ENCODE measurements around the gene VPS37D. TPM values are rescaled to one million over a fixed set of nuclear protein-coding genes. Genes with fewer than 3 reads are reported as not detected.

VPS37D gene
- total RNA-seq, 1 donor = 5.8 TPM

- Histone ChIP-seq H3K27ac (ENCODE audit: low read depth, low read length) (no peak overlapping the region), H3K4me3 (ENCODE audit: insufficient read depth, low read length) (peak overlapping the region; percentile 77), H3K27me3 (ENCODE audit: insufficient read depth, low read length) (peaks cover 7% of the 10 kb centered on the region), H3K4me1 (ENCODE audit: insufficient read depth, low read length) (peaks cover 7% of the 10 kb centered on the region), H3K4me2 (ENCODE audit: insufficient read depth, low read length) (peak overlapping the region; percentile 89), H3K79me2 (ENCODE audit: insufficient read depth, low read length) (peaks cover 2% of the 10 kb centered on the region), H3K9me3 (ENCODE audit: low read depth, low read length) (no peaks in the 10 kb centered on the region), H3K36me3 (ENCODE audit: insufficient read depth, low read length) (no peaks in the 10 kb centered on the region), H4K20me1 (ENCODE audit: insufficient read depth, low read length) (peaks cover 4% of the 10 kb centered on the region), H2AFZ (ENCODE audit: low read length) (peak overlapping the region; percentile 85)
- no peak for TF ChIP-seq CTCF (IDR thresholded peaks at IDR 0.05; ENCODE audit: extremely low read depth, low read depth, low read length)
- peak; percentile 95 for DNase-seq (ENCODE audit: insufficient read length, low spot score, missing footprints)
These were observed 663 bp downstream of the VPS37D start for GRCh38 chr7:73668103-73668885.

GRCh38 chr7:73668886-73669230, 1.2 kb downstream of the VPS37D start:
- Histone ChIP-seq H3K27me3 (ENCODE audit: insufficient read depth, low read length) (peaks cover 7% of the 10 kb centered on the region), H3K9me3 (ENCODE audit: low read depth, low read length) (no peaks in the 10 kb centered on the region), H2AFZ (ENCODE audit: low read length) (peak overlapping the region; percentile 85), H3K4me2 (ENCODE audit: insufficient read depth, low read length) (peak overlapping the region; percentile 89), H4K20me1 (ENCODE audit: insufficient read depth, low read length) (peaks cover 4% of the 10 kb centered on the region), H3K4me3 (ENCODE audit: insufficient read depth, low read length) (peak overlapping the region; percentile 77), H3K27ac (ENCODE audit: low read depth, low read length) (no peak overlapping the region), H3K36me3 (ENCODE audit: insufficient read depth, low read length) (no peaks in the 10 kb centered on the region), H3K4me1 (ENCODE audit: insufficient read depth, low read length) (peaks cover 7% of the 10 kb centered on the region), H3K79me2 (ENCODE audit: insufficient read depth, low read length) (peaks cover 2% of the 10 kb centered on the region)
- peak; percentile 39 for DNase-seq (ENCODE audit: insufficient read length, low spot score, missing footprints)
- no peak for TF ChIP-seq CTCF (IDR thresholded peaks at IDR 0.05; ENCODE audit: extremely low read depth, low read depth, low read length)

- no peak overlapping the region for H3K4me2 ChIP-seq (ENCODE audit: insufficient read depth, low read length)
- peaks cover 4% of the 10 kb centered on the region for H4K20me1 ChIP-seq (ENCODE audit: insufficient read depth, low read length)
- no peak for TF ChIP-seq CTCF (IDR thresholded peaks at IDR 0.05; ENCODE audit: extremely low read depth, low read depth, low read length)
- no peaks in the 10 kb centered on the region for H3K9me3 ChIP-seq (ENCODE audit: low read depth, low read length)
- H3K4me3 ChIP-seq (ENCODE audit: insufficient read depth, low read length) = no peak overlapping the region
- no peaks in the 10 kb centered on the region for H3K36me3 ChIP-seq (ENCODE audit: insufficient read depth, low read length)
- peak; percentile 77 for DNase-seq (ENCODE audit: insufficient read length, low spot score, missing footprints)
- H3K27ac ChIP-seq (ENCODE audit: low read depth, low read length) = no peak overlapping the region
- H3K27me3 ChIP-seq (ENCODE audit: insufficient read depth, low read length) = peaks cover 7% of the 10 kb centered on the region
- no peak overlapping the region for H2AFZ ChIP-seq (ENCODE audit: low read length)
- peaks cover 2% of the 10 kb centered on the region for H3K79me2 ChIP-seq (ENCODE audit: insufficient read depth, low read length)
- peaks cover 7% of the 10 kb centered on the region for H3K4me1 ChIP-seq (ENCODE audit: insufficient read depth, low read length)
These were observed 1.7 kb downstream of the VPS37D start for GRCh38 chr7:73669288-73669701.

- no peak overlapping the region for H2AFZ ChIP-seq (ENCODE audit: low read length)
- no peak for TF ChIP-seq CTCF (IDR thresholded peaks at IDR 0.05; ENCODE audit: extremely low read depth, low read depth, low read length)
These were observed 2.3 kb downstream of the VPS37D start for GRCh38 chr7:73669858-73670385.

More at GRCh38 chr7:73669858-73670385, 2.3 kb downstream of the VPS37D start:
- H3K4me3 ChIP-seq (ENCODE audit: insufficient read depth, low read length) = no peak overlapping the region
- peaks cover 2% of the 10 kb centered on the region for H3K79me2 ChIP-seq (ENCODE audit: insufficient read depth, low read length)
- no peak overlapping the region for H3K27ac ChIP-seq (ENCODE audit: low read depth, low read length)
- no peak overlapping the region for H3K4me2 ChIP-seq (ENCODE audit: insufficient read depth, low read length)
- H3K9me3 ChIP-seq (ENCODE audit: low read depth, low read length) = no peaks in the 10 kb centered on the region
- peaks cover 7% of the 10 kb centered on the region for H3K27me3 ChIP-seq (ENCODE audit: insufficient read depth, low read length)
- peaks cover 7% of the 10 kb centered on the region for H3K4me1 ChIP-seq (ENCODE audit: insufficient read depth, low read length)
- peaks cover 4% of the 10 kb centered on the region for H4K20me1 ChIP-seq (ENCODE audit: insufficient read depth, low read length)
- no peaks in the 10 kb centered on the region for H3K36me3 ChIP-seq (ENCODE audit: insufficient read depth, low read length)
- peak; percentile 83 for DNase-seq (ENCODE audit: insufficient read length, low spot score, missing footprints)

Measured in osteoblast (primary cell).